Measurements from ENCODE around the gene TEX14.
"Not testable (repeated sequence)": the region's sequence is repeated elsewhere in the genome, so short reads cannot be mapped to it uniquely, and the experiment has no call there.

TEX14 gene

GRCh38 chr17:58658804-58659713, 32.8 kb downstream of the TEX14 start:
- no peaks in the 10 kb centered on the region for H3K27me3 ChIP-seq (replicated peaks; ENCODE audit: control insufficient read depth, insufficient read depth, low read length, poor library complexity, severe bottlenecking)
- no peaks in the 10 kb centered on the region for H3K9me3 ChIP-seq (ENCODE audit: control insufficient read depth, low read length)
- peaks cover 5% of the 10 kb centered on the region for H3K4me1 ChIP-seq (ENCODE audit: control insufficient read depth, insufficient read depth, low read length, poor library complexity, severe bottlenecking)
- DNase-seq = peak; percentile 69 to 71 (median 70)
- peak overlapping the region; percentile 94 for H3K27ac ChIP-seq (ENCODE audit: insufficient read depth, low read length, poor library complexity, severe bottlenecking)
- no peaks in the 10 kb centered on the region for H3K36me3 ChIP-seq (ENCODE audit: control insufficient read depth, insufficient read depth, low read length)
- peak overlapping the region; percentile 56 for H3K4me3 ChIP-seq (ENCODE audit: insufficient read depth, low read depth, low read length, poor library complexity, severe bottlenecking)

GRCh38 chr17:58657962-58658803, 33.7 kb downstream of the TEX14 start:
- not testable (repeated sequence) for H3K36me3 ChIP-seq (ENCODE audit: control insufficient read depth, insufficient read depth, low read length); H3K4me1 ChIP-seq (ENCODE audit: control insufficient read depth, insufficient read depth, low read length, poor library complexity, severe bottlenecking); H3K27me3 ChIP-seq (replicated peaks; ENCODE audit: control insufficient read depth, insufficient read depth, low read length, poor library complexity, severe bottlenecking); H3K4me3 ChIP-seq (ENCODE audit: insufficient read depth, low read depth, low read length, poor library complexity, severe bottlenecking); H3K9me3 ChIP-seq (ENCODE audit: control insufficient read depth, low read length)
- H3K27ac ChIP-seq (ENCODE audit: insufficient read depth, low read length, poor library complexity, severe bottlenecking) = peak overlapping the region; percentile 94
- peak in 2 of 3 donors; percentile 4 to 9 for DNase-seq

- no peak overlapping the region for H3K27ac ChIP-seq (ENCODE audit: insufficient read depth, low read length, poor library complexity, severe bottlenecking)
- no peaks in the 10 kb centered on the region for H3K27me3 ChIP-seq (replicated peaks; ENCODE audit: control insufficient read depth, insufficient read depth, low read length, poor library complexity, severe bottlenecking)
- no peaks in the 10 kb centered on the region for H3K36me3 ChIP-seq (ENCODE audit: control insufficient read depth, insufficient read depth, low read length)
- H3K9me3 ChIP-seq (ENCODE audit: control insufficient read depth, low read length) = no peaks in the 10 kb centered on the region
- no peaks in the 10 kb centered on the region for H3K4me1 ChIP-seq (ENCODE audit: control insufficient read depth, insufficient read depth, low read length, poor library complexity, severe bottlenecking)
- no peak overlapping the region for H3K4me3 ChIP-seq (ENCODE audit: insufficient read depth, low read depth, low read length, poor library complexity, severe bottlenecking)
- DNase-seq = no peak
Observed at GRCh38 chr17:58648236-58648635, 43.6 kb downstream of the TEX14 start.

DNA sequence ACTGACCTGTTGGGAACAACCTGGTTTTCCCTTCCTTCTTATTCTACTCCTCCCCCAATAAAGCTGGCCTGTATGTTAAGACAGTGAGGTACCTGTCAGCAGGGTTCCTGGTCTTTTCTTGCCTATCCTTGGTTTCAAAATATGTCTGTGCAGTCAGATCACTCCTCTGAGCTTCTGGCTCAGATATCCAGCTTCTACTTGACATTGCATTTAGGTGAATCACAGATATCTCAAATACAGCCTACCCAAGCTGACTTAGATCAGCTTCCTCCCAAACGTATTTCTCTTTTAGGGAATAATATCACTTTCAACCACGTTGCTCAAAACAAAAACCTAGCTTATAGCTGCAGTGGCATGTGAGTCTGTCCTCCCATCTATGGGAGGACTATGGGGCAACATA, 48.7 kb downstream of the TEX14 start:
- Histone ChIP-seq H3K4me1 (ENCODE audit: control insufficient read depth, insufficient read depth, low read length, poor library complexity, severe bottlenecking) (no peaks in the 10 kb centered on the region), H3K27ac (ENCODE audit: insufficient read depth, low read length, poor library complexity, severe bottlenecking) (no peak overlapping the region), H3K27me3 (replicated peaks; ENCODE audit: control insufficient read depth, insufficient read depth, low read length, poor library complexity, severe bottlenecking) (no peaks in the 10 kb centered on the region), H3K36me3 (ENCODE audit: control insufficient read depth, insufficient read depth, low read length) (no peaks in the 10 kb centered on the region), H3K9me3 (ENCODE audit: control insufficient read depth, low read length) (no peaks in the 10 kb centered on the region), H3K4me3 (ENCODE audit: insufficient read depth, low read depth, low read length, poor library complexity, severe bottlenecking) (no peak overlapping the region)
- DNase-seq = no peak

- DNase-seq = no peak
Observed at GRCh38 chr17:58641887-58642311, 49.9 kb downstream of the TEX14 start.

DNA sequence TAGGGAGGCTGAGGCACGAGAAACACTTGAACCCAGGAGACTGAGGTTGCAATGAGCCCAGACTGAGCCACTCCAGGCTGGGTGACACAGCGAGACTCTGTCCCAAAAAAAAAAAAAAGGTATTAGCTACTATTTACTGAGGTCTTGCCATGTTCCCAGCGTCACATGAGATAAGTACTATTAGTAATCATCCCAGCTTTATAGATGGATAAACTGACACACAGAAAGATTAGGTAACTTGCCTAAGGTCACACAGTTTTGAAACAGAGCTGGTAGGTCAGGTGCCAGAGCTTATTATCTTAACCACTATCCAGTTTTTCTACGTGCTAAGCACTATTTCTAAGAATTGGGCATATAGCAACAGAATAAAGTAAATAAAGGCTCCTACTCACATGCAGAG, 51.6 kb downstream of the TEX14 start:
- H3K27me3 ChIP-seq (replicated peaks; ENCODE audit: control insufficient read depth, insufficient read depth, low read length, poor library complexity, severe bottlenecking) = no peaks in the 10 kb centered on the region
- H3K36me3 ChIP-seq (ENCODE audit: control insufficient read depth, insufficient read depth, low read length) = no peaks in the 10 kb centered on the region
- no peak overlapping the region for H3K27ac ChIP-seq (ENCODE audit: insufficient read depth, low read length, poor library complexity, severe bottlenecking)
- H3K4me1 ChIP-seq (ENCODE audit: control insufficient read depth, insufficient read depth, low read length, poor library complexity, severe bottlenecking) = no peaks in the 10 kb centered on the region
- no peaks in the 10 kb centered on the region for H3K9me3 ChIP-seq (ENCODE audit: control insufficient read depth, low read length)
- DNase-seq = no peak
- H3K4me3 ChIP-seq (ENCODE audit: insufficient read depth, low read depth, low read length, poor library complexity, severe bottlenecking) = no peak overlapping the region

More at GRCh38 chr17:58641887-58642311, 49.9 kb downstream of the TEX14 start:
- Histone ChIP-seq H3K27me3 (replicated peaks; ENCODE audit: control insufficient read depth, insufficient read depth, low read length, poor library complexity, severe bottlenecking) (no peaks in the 10 kb centered on the region), H3K36me3 (ENCODE audit: control insufficient read depth, insufficient read depth, low read length) (no peaks in the 10 kb centered on the region), H3K27ac (ENCODE audit: insufficient read depth, low read length, poor library complexity, severe bottlenecking) (no peak overlapping the region), H3K4me3 (ENCODE audit: insufficient read depth, low read depth, low read length, poor library complexity, severe bottlenecking) (no peak overlapping the region), H3K4me1 (ENCODE audit: control insufficient read depth, insufficient read depth, low read length, poor library complexity, severe bottlenecking) (no peaks in the 10 kb centered on the region), H3K9me3 (ENCODE audit: control insufficient read depth, low read length) (no peaks in the 10 kb centered on the region)

DNA sequence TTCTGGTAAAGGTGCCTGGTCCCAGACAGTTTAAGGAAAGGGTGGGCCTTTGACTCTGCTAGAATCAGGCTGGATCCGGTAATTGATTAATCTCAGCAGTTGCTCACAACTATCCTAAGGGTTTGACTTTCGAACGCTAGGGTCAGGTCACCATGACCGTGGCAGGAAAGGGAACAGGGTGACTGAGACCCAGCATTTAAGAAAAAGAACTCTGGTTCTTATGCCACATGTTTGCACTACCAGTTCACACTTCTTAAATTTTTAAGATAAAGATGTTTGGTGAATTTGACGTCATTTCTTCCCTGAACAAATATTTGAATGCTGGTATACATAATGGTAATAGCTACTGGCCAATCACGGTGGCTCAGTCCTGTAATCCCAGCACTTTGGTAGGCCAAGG, 52.2 kb downstream of the TEX14 start:
- no peak overlapping the region for H3K27ac ChIP-seq (ENCODE audit: insufficient read depth, low read length, poor library complexity, severe bottlenecking)
- no peak for DNase-seq
- H3K27me3 ChIP-seq (replicated peaks; ENCODE audit: control insufficient read depth, insufficient read depth, low read length, poor library complexity, severe bottlenecking) = no peaks in the 10 kb centered on the region
- H3K36me3 ChIP-seq (ENCODE audit: control insufficient read depth, insufficient read depth, low read length) = no peaks in the 10 kb centered on the region
- H3K9me3 ChIP-seq (ENCODE audit: control insufficient read depth, low read length) = no peaks in the 10 kb centered on the region
- H3K4me1 ChIP-seq (ENCODE audit: control insufficient read depth, insufficient read depth, low read length, poor library complexity, severe bottlenecking) = no peaks in the 10 kb centered on the region
- no peak overlapping the region for H3K4me3 ChIP-seq (ENCODE audit: insufficient read depth, low read depth, low read length, poor library complexity, severe bottlenecking)

- Histone ChIP-seq H3K4me1 (ENCODE audit: control insufficient read depth, insufficient read depth, low read length, poor library complexity, severe bottlenecking) (no peaks in the 10 kb centered on the region), H3K4me3 (ENCODE audit: insufficient read depth, low read depth, low read length, poor library complexity, severe bottlenecking) (no peak overlapping the region), H3K36me3 (ENCODE audit: control insufficient read depth, insufficient read depth, low read length) (no peaks in the 10 kb centered on the region), H3K27me3 (replicated peaks; ENCODE audit: control insufficient read depth, insufficient read depth, low read length, poor library complexity, severe bottlenecking) (no peaks in the 10 kb centered on the region), H3K9me3 (ENCODE audit: control insufficient read depth, low read length) (no peaks in the 10 kb centered on the region), H3K27ac (ENCODE audit: insufficient read depth, low read length, poor library complexity, severe bottlenecking) (no peak overlapping the region)
- no peak for DNase-seq
Observed at GRCh38 chr17:58637011-58637570, 54.8 kb downstream of the TEX14 start.

DNA sequence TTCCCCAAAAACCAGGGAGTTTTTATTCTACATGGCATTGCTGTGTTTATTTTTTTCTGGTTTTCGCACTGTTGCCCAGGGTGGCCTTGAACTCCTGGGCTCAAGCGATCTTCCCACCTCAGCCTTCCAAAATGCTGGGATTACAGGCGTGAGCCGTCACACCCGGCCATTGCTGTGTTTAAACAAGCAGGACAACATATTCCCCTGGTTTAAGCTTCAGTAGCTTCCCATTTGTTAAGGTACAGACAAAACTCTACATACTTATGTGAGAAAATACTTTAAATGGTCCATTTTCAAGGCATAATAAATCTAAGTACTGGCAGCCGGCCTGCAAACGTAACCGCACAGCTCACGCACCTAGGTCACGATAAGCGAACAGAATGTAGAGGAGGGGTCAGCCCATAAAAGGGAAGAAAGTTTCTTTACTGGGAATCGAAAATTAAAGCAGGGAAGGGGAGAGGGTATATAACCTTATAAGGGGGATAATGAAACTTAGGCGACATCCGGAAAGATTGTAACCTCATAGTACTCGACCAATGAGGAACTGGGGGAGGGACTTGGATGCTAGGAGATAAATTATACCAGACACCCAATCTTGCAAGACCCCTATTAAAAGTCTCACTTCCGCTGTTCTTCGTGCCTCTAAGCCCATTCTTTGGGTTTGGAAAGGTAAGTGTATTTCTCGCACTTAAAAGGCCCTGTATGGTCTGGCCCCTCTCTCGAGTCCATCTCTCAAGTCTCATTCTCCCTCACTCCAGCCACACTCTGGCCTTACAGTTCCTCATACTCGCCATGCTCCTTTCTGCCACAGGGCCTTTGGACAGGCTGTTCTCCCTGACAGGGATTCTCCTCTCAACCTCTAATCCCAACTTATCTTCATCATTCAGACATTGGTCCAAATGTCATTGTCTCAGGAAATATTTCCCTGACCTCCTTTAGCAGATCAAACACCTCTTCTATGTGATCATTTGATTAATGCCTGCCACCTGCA, 59.2 kb downstream of the TEX14 start:
- no peak for DNase-seq

More for the DNA sequence above, 59.2 kb downstream of the TEX14 start:
- no peaks in the 10 kb centered on the region for H3K27me3 ChIP-seq (replicated peaks; ENCODE audit: control insufficient read depth, insufficient read depth, low read length, poor library complexity, severe bottlenecking)
- H3K4me1 ChIP-seq (ENCODE audit: control insufficient read depth, insufficient read depth, low read length, poor library complexity, severe bottlenecking) = peaks cover 3% of the 10 kb centered on the region
- peak overlapping the region; percentile 31 for H3K4me3 ChIP-seq (ENCODE audit: insufficient read depth, low read depth, low read length, poor library complexity, severe bottlenecking)
- H3K9me3 ChIP-seq (ENCODE audit: control insufficient read depth, low read length) = no peaks in the 10 kb centered on the region
- H3K27ac ChIP-seq (ENCODE audit: insufficient read depth, low read length, poor library complexity, severe bottlenecking) = peak overlapping the region; percentile 74
- no peaks in the 10 kb centered on the region for H3K36me3 ChIP-seq (ENCODE audit: control insufficient read depth, insufficient read depth, low read length)
